Thyroid gland (tissue), 4 donors: ENCODE data around the gene NOS1AP. TPM values are rescaled to one million over a fixed set of nuclear protein-coding genes. Genes with fewer than 3 reads are reported as not detected.

Experiments used
- DNase-seq, 2 donors: peaks; one replicate each; pipeline ENCODE4 v3.0.0-alpha.2; 2019
- H3K27ac ChIP-seq, 3 donors: fragments of 200-600 bp; sonication (generic); 1 replicate in 2 of 3; 2 replicates in 1 of 3; pipeline ENCODE4 v1.5.1; 2016 to 2019; ENCODE audit warnings: mild to moderate bottlenecking in 1 of 3, moderate library complexity in 1 of 3
- H3K27me3 ChIP-seq: fragments of 200-600 bp; sonication (generic); one replicate; pipeline ENCODE4 v1.5.1; 2019
- H3K36me3 ChIP-seq, 2 donors: fragments of 200-600 bp; sonication (generic); one replicate each; pipeline ENCODE4 v1.5.1; 2016 to 2019
- H3K4me1 ChIP-seq, 2 donors: fragments of 200-600 bp; sonication (generic); one replicate each; pipeline ENCODE4 v1.5.1; 2017 to 2019
- H3K4me3 ChIP-seq, 3 donors: fragments of 200-600 bp; sonication (generic); replicated peaks in 1 of 3; 1 replicate in 2 of 3; 2 replicates in 1 of 3; pipeline ENCODE4 v1.5.1; 2016; ENCODE audit warnings: mild to moderate bottlenecking in 1 of 3
- H3K9me3 ChIP-seq: fragments of 200-600 bp; sonication (generic); one replicate; pipeline ENCODE4 v1.5.1; 2017
- POLR2A ChIP-seq, 2 donors: fragments of 450-650 bp; IDR thresholded peaks; one replicate each; pipeline ENCODE4 v1.6.1; 2017; ENCODE audit warnings: antibody characterized with exemption in 2 of 2, mild to moderate bottlenecking in 2 of 2, moderate library complexity in 1 of 2
- WGBS, 2 donors: methylation state at CpG; one replicate each; pipeline ENCODE4 v1.1.5; 2017; 5-methylcytosine and 5-hydroxymethylcytosine counted together
- intact Hi-C: fragments of 100-400 bp; cut with DNase I; formaldehyde crosslinking; loops from one replicate; pipeline ENCODE4 v1.15.1; 2023
- total RNA-seq, 4 donors: library from RNA; depleted of rRNA; stranded (reverse); fragments of >200 nt; gene quantifications; one replicate each; pipeline ENCODE4 v1.2.3, GENCODE V29; 2016
- TF ChIP-seq, protein P1 (sequence below), 6 experiments: fragments of 200-600 bp in 3 of 6; fragments of 450-650 bp in 3 of 6; sonication (generic) in 3 of 6; IDR thresholded peaks; one replicate each; pipeline ENCODE4 v1.5.1; 2016 to 2019; ENCODE audit warnings: antibody characterized with exemption in 6 of 6, mild to moderate bottlenecking in 2 of 6, inconsistent platforms in 1 of 6, moderate library complexity in 1 of 6

The NOS1AP gene
- total RNA-seq, 4 donors from 2014 or later: 0.40 to 2.2 (median 0.54) TPM

DNA sequence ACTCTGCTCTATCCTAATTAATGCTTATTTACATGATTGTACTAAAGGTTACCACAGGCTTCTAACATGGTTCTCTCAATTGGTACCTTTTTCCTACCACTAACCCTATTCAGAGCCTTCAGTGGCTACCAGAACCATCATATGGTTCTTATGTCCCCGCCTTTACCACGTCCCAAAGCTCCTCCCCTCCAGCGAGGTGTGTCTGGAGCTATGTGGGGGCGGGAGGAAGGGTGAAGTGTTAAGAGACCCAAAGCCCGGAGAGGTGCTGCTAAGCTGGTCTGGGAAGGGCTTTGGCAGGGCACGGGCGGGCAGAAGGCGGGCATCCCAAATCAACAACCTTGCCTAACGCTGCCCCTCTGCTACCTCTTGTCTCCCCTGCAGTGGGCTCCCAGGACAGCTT is 297.2 kb downstream of the NOS1AP start:
- WGBS, 2 donors: 92 to 96% methylated on average over 9 of the region's 9 CpGs
- no peaks in the 10 kb centered on the region for H3K36me3 ChIP-seq
- no peaks in the 10 kb centered on the region for H3K9me3 ChIP-seq
- H3K27ac ChIP-seq: no peak overlapping the region
- no peaks in the 10 kb centered on the region for H3K4me1 ChIP-seq
- TF ChIP-seq POLR2A (IDR thresholded peaks at IDR 0.05): no peak
- TF ChIP-seq, protein P1, sequence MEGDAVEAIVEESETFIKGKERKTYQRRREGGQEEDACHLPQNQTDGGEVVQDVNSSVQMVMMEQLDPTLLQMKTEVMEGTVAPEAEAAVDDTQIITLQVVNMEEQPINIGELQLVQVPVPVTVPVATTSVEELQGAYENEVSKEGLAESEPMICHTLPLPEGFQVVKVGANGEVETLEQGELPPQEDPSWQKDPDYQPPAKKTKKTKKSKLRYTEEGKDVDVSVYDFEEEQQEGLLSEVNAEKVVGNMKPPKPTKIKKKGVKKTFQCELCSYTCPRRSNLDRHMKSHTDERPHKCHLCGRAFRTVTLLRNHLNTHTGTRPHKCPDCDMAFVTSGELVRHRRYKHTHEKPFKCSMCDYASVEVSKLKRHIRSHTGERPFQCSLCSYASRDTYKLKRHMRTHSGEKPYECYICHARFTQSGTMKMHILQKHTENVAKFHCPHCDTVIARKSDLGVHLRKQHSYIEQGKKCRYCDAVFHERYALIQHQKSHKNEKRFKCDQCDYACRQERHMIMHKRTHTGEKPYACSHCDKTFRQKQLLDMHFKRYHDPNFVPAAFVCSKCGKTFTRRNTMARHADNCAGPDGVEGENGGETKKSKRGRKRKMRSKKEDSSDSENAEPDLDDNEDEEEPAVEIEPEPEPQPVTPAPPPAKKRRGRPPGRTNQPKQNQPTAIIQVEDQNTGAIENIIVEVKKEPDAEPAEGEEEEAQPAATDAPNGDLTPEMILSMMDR (IDR thresholded peaks at IDR 0.05): no peak
- intact Hi-C loops: no loop called here
- H3K4me3 ChIP-seq: no peak overlapping the region
- H3K27me3 ChIP-seq: no peaks in the 10 kb centered on the region
- no peak for DNase-seq

DNA sequence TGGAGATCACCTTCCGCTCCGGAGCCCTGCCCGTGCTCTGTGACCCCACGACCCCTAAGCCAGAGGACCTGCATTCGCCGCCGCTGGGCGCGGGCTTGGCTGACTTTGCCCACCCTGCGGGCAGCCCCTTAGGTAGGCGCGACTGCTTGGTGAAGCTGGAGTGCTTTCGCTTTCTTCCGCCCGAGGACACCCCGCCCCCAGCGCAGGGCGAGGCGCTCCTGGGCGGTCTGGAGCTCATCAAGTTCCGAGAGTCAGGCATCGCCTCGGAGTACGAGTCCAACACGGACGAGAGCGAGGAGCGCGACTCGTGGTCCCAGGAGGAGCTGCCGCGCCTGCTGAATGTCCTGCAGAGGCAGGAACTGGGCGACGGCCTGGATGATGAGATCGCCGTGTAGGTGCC is 297.6 kb downstream of the NOS1AP start:
- no peak overlapping the region for H3K4me3 ChIP-seq
- intact Hi-C loops: no loop called here
- no peak for DNase-seq
- WGBS, 2 donors: 91 to 93% methylated on average over 36 of the region's 36 CpGs
- no peak overlapping the region for H3K27ac ChIP-seq
- TF ChIP-seq, protein P1 (IDR thresholded peaks at IDR 0.05): no peak
- TF ChIP-seq POLR2A (IDR thresholded peaks at IDR 0.05): no peak
- H3K4me1 ChIP-seq: no peaks in the 10 kb centered on the region
- H3K9me3 ChIP-seq: no peaks in the 10 kb centered on the region
- H3K36me3 ChIP-seq: no peaks in the 10 kb centered on the region
- no peaks in the 10 kb centered on the region for H3K27me3 ChIP-seq

DNA sequence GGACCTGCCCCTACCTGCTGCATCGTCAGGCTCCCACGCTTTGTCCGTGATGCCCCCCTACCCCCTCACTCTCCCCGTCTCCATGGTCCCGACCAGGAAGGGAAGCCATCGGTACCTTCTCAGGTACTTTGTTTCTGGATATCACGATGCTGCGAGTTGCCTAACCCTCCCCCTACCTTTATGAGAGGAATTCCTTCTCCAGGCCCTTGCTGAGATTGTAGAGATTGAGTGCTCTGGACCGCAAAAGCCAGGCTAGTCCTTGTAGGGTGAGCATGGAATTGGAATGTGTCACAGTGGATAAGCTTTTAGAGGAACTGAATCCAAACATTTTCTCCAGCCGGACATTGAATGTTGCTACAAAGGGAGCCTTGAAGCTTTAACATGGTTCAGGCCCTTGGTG is 298.3 kb downstream of the NOS1AP start:
- Histone ChIP-seq H3K4me1 (no peaks in the 10 kb centered on the region), H3K27ac (no peak overlapping the region), H3K27me3 (no peaks in the 10 kb centered on the region), H3K4me3 (no peak overlapping the region), H3K9me3 (no peaks in the 10 kb centered on the region), H3K36me3 (no peaks in the 10 kb centered on the region)
- no peak for DNase-seq
- TF ChIP-seq, protein P1 (IDR thresholded peaks at IDR 0.05): no peak
- no peak for TF ChIP-seq POLR2A (IDR thresholded peaks at IDR 0.05)
- intact Hi-C loops: no loop called here
- 74 to 77% methylated on average over 10 of the region's 10 CpGs for WGBS, 2 donors

DNA sequence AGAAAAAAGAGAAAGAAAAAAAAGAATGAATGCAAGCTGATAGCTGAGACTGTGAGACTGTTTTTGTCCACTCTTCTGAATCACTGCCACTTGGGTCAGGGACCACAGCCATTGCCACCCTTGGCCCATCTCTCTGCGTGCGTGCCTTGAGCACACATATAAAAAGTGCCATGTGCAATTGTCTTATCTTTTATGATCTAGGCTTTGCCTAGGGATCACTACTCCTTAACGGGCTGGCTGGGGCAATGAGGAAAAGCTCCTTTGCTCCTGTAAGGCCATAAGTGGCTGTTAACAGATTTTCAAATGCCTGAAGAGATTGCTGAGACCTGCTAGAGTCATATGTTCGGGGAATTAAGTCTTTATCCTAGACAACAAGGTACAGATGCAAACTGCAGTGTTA is 299.0 kb downstream of the NOS1AP start:
- 49 to 71% methylated on average over 3 to 4 of the region's 4 CpGs for WGBS, 2 donors
- no peaks in the 10 kb centered on the region for H3K4me1 ChIP-seq
- H3K9me3 ChIP-seq: no peaks in the 10 kb centered on the region
- no peak overlapping the region for H3K27ac ChIP-seq
- H3K27me3 ChIP-seq: no peaks in the 10 kb centered on the region
- no peak for DNase-seq
- H3K36me3 ChIP-seq: no peaks in the 10 kb centered on the region
- no peak for TF ChIP-seq POLR2A (IDR thresholded peaks at IDR 0.05)
- TF ChIP-seq, protein P1 (IDR thresholded peaks at IDR 0.05): no peak
- intact Hi-C loops: no loop called here
- H3K4me3 ChIP-seq: no peak overlapping the region

DNA sequence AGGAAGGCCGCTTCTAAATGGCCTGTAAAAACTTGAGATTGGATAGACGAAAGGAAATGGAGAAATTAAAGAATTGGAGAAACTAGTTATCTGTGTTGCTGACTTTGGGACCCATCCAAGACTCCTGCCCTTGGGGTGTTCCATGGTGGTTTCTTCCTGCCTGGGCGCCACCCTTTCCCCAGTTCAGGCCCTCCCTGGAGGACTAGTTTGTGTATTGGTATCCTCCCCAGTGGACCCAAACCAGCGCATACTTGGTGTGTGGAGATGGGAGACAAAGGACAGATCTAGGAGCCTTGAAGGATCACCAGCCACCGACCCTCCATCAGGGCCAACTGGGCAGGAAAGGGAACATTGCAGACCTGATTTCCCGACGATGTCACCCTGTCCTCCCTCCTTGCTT is 300.1 kb downstream of the NOS1AP start:
- Histone ChIP-seq H3K27ac (no peak overlapping the region), H3K4me1 (no peaks in the 10 kb centered on the region), H3K36me3 (no peaks in the 10 kb centered on the region), H3K9me3 (no peaks in the 10 kb centered on the region), H3K27me3 (no peaks in the 10 kb centered on the region), H3K4me3 (no peak overlapping the region)
- intact Hi-C loops: no loop called here
- no peak for DNase-seq
- WGBS, 2 donors: 93% methylated on average over 7 of the region's 7 CpGs
- TF ChIP-seq, protein P1 (IDR thresholded peaks at IDR 0.05): no peak
- no peak for TF ChIP-seq POLR2A (IDR thresholded peaks at IDR 0.05)
